DMS153 treated with DMSO at 0.1 percent for 48 hours (cell line): ENCODE measurements around the gene SLC10A6.

Source experiments
- DNase-seq: peaks from one replicate; lab custom pipeline; 2025; ENCODE audit not compliant: unreplicated experiment; lab: John Stamatoyannopoulos, UW

SLC10A6 gene

DNA sequence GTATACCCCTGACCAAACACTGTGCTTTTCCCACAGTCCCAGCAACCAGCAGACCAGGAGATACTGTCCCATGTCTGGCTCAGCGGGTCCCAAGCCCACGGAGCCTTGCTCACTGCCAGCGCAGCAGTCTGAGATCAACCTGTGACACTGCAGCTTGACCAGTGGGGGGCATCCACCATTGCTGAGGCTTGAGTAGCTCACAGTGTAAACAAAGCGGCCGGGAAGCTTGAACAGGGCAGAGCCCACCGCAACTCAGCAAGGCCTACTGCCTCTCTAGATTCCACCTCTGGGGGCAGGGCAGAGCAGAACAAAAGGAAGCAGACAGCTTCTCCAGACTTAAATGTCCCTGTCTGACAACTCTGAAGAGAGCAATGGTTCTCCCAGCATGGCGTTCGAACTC is 58.1 kb downstream of the SLC10A6 start:
- DNase-seq, result no peak

DNA sequence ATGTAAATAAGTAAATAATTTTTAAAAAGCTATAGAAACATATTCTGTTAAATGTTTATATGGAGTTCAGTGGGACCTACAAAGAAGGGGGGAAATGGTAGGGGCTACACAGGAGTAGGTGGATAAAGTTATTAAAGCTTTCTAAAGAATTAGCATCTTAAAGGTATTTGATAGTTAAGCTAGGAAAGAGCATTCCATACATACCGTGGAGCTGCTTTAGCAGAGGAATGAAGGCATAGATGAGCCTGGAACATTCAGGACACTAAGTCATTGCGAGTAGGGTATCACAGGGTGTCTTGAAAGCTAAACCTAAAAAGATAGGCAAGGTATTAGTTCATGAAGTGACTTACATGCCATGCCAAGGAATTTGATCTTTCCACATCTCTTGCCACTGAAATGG is 60.4 kb downstream of the SLC10A6 start:
- no peak for DNase-seq

DNA sequence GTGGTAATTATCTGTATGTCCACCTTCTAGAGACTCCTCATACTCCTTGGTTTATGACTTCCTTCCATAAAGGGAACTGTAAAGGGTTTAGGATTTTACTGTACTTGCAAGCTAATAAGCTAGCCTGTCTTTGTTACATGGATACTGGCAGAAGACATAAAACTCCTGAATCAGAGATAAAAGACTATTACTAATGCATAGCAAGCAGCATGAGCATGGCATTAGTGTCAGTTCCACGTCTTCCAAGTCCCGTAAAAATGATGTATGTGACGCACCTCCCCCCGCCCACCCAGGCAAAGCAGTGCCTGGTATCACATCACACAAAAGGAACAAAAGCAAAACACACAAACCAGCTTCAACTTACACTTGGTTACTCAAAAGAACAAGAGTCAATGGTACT is 71.0 kb downstream of the SLC10A6 start:
- DNase-seq, result peak; percentile 17

DNA sequence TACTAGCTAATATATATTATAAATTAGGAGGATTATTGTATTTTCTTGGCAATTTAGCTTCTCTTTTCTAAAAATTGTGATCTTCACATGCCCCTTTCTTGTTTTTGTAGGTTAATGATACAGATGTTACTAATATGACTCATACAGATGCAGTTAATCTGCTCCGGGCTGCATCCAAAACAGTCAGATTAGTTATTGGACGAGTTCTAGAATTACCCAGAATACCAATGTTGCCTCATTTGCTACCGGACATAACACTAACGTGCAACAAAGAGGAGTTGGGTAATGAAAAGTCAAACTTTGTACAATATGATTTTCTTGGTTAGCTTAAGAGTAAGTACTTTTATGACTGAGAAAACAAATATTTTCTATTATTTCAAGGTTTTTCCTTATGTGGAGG is 74.1 kb downstream of the SLC10A6 start:
- DNase-seq, result no peak
